Nasal cavity respiratory epithelium epithelial cell of viscerocranial mucosa (primary cell): ENCODE results near the gene RUNDC3A. TPM values are rescaled to one million over a fixed set of nuclear protein-coding genes. Genes with fewer than 3 reads are reported as not detected.

ENCODE experiments used
- total RNA-seq: library from RNA; depleted of rRNA; stranded (reverse); fragments of >200 nt; gene quantifications from 2 replicates; pipeline ENCODE4 v1.2.3, GENCODE V29; 2014

Gene RUNDC3A
- 0.57 and 3.4 TPM in 2 replicates for total RNA-seq

DNA sequence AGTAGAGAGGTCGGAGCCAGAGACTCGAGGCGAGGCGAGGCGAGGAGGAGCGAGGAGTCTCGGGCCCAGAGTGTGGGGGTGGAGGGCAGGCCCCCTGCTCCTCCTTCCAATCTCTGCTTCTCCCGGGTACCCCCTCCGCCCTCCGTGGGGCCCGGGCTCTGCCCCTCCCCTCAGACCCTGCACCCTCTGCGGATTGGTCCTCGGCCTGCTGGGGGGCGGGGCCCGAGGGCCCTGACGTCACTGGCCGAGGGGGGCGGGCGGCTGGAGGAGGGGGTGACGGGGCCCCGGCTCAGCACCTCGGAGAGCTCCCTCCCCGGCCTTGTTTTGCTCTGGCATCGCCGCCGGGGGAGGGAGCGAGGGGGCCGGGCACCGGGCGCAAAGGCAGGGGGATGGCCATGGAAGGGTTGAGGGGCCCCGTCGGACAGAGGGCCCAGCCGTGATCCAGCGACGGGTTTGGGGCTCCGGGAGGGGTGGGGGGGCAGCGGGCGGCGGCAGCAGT, at the start of gene RUNDC3A:
TSS of gene RUNDC3A (plus strand) at position 282 of the 499 bp plus-strand sequence. CDS start 232 bp downstream, outside the sequence.

DNA sequence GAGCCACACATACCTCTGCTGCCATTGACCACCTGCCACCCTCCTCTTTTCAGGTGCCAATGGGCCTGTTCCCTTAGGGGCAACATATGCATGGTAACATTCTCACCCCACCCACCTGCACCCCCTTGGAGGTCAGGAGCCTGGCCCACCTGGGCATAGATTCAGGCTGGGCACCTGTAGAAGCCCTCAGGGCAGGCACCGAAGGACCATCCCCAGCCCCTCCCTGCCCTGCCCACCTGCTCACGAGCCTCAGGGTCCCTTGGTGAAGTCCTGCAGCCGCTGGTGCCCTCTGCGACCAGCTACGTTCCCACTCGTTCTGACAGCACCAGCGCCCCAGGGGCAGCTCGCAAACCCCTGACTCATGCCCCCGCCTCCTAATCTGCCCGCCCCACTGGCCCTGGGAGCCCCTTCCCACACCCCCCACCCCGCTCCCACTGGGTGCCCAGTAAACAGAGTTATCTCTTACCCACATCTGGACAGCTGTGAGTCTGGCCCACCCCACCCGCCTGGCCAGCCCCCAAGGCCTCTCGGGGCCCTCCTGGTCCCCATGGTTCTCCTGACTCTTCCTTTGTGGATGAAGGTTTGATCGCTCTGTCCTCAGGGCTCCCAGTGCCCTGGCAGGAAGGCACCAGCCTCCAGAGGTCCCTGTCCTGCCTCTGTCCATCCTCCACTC, 40.4 kb upstream of the RUNDC3A start, which contains the start of gene SLC4A1:
TSS of gene SLC4A1 (minus strand) at position 318 of the 673 bp plus-strand sequence. CDS start 5,269 bp downstream, outside the sequence.

DNA sequence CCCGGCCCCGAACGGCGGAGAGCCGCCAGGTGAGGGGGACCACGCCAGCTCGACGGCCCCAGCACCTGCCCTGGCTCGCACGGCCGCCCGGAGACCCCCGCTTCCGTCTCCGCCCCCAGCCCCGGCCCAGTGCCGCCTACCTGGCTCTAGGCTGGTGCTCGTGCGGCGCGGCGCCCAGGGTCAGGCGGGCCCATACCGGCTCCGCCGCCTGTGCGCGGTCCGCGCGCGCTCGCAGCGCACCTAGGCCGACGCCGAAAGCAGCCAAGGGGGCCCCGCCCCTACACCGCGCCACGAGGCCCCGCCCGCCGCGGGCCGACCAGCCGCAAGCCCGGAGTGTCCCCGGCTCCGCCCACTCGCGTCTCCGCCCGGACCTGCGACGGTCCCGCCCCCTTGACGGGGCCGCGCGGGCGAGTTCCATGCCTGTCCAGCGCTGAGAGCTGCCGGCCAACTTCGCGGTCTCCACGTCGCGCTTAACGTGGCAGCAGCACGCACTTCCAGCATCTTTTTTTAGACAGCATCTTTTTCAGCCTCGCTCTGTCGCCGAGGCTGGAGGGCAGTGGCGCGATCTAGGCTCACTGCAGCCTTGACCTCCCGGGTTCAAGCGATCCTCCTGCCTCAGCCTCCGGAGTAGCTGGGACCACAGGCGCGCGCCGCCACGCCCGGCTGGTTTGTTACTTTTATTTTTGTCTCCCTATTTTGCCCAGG, 16.3 kb downstream of the RUNDC3A start, which contains the start of gene SLC25A39:
TSS of gene SLC25A39 (minus strand) at position 253 of the 705 bp plus-strand sequence. CDS start 1,261 bp downstream, outside the sequence.

DNA sequence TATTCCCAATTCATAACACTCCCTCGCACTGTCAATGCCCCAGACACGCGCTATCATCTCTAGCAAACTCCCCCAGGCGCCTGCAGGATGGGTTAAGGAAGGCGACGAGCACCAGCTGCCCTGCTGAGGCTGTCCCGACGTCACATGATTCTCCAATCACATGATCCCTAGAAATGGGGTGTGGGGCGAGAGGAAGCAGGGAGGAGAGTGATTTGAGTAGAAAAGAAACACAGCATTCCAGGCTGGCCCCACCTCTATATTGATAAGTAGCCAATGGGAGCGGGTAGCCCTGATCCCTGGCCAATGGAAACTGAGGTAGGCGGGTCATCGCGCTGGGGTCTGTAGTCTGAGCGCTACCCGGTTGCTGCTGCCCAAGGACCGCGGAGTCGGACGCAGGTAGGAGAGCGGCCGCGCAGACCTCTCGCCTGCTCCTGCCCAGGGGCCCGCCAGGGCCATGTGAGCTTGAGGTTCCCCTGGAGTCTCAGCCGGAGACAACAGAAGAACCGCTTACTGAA, 36.6 kb downstream of the RUNDC3A start, which contains the start of gene GRN:
TSS of gene GRN (plus strand) at position 364 of the 515 bp plus-strand sequence. CDS start 3,863 bp downstream, outside the sequence.

DNA sequence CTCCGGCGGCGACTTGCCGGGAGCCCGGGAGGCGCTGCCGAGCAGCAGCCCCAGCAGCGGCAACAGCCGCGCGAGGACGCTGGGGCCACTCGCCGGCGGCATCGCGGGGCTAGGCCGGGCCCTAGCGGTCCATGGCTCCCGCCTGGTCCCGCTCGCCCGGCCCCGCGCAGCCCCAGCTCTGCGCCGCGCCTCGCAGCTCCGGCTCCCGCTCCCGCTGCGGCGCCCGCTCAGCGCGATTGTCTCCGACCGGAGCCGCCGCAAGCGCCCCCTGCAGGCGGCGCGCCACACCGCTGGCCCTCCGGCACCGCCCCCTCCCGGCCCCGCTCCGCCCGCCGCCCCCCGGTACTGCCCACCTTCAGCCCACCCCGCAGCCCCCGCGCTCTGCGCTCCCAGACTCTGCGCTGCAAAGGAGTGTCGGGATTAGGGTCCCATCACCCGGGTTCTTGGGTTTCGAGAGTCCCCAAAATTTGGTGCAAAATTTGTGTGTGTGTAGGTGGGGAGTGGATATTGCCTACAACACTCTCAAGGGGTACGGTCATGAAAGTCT, 55.3 kb downstream of the RUNDC3A start, which contains the start of gene FAM171A2:
TSS of gene FAM171A2 (minus strand) at position 241 of the 547 bp plus-strand sequence. CDS start at position 102, 139 bp downstream.

Other genes with a start within 250 kb of the RUNDC3A start
- 27.1 and 36.9 TPM in 2 replicates for gene LSM12, start 241.9 kb upstream of the RUNDC3A start, total RNA-seq
- gene G6PC3, start 237.9 kb upstream of the RUNDC3A start, total RNA-seq, result 6.8 and 11.0 TPM in 2 replicates
- gene HDAC5, start 185.0 kb upstream of the RUNDC3A start, total RNA-seq, result 18.5 and 41.2 TPM in 2 replicates
- gene HROB, start 166.7 kb upstream of the RUNDC3A start, total RNA-seq, result 0.21 and 0.68 TPM in 2 replicates
- gene ASB16, start 137.9 kb upstream of the RUNDC3A start, total RNA-seq, result not detected in 2 replicates
- gene TMUB2, start 121.6 kb upstream of the RUNDC3A start, total RNA-seq, result 21.9 and 33.1 TPM in 2 replicates
- gene ATXN7L3, start 108.7 kb upstream of the RUNDC3A start, total RNA-seq, result 56.0 and 56.3 TPM in 2 replicates
- 29.7 and 50.3 TPM in 2 replicates for gene UBTF, start 88.9 kb upstream of the RUNDC3A start, total RNA-seq
- not detected in 2 replicates for gene SLC4A1, start 40.5 kb upstream of the RUNDC3A start, total RNA-seq
- 91.2 and 133 TPM in 2 replicates for gene SLC25A39, start 16.2 kb downstream of the RUNDC3A start, total RNA-seq
- 763 and 1,739 TPM in 2 replicates for gene GRN, start 36.7 kb downstream of the RUNDC3A start, total RNA-seq
- 0.34 and 1.4 TPM in 2 replicates for gene FAM171A2, start 55.3 kb downstream of the RUNDC3A start, total RNA-seq
- under 0.01 and 0.07 TPM in 2 replicates for gene ITGA2B, start 81.0 kb downstream of the RUNDC3A start, total RNA-seq
- gene GPATCH8, start 194.8 kb downstream of the RUNDC3A start, total RNA-seq, result 10.3 and 27.0 TPM in 2 replicates
- gene FZD2, start 248.9 kb downstream of the RUNDC3A start, total RNA-seq, result 0.34 and 0.64 TPM in 2 replicates